Measurements from ENCODE around the gene SLC35A4.

The SLC35A4 gene, protein sequence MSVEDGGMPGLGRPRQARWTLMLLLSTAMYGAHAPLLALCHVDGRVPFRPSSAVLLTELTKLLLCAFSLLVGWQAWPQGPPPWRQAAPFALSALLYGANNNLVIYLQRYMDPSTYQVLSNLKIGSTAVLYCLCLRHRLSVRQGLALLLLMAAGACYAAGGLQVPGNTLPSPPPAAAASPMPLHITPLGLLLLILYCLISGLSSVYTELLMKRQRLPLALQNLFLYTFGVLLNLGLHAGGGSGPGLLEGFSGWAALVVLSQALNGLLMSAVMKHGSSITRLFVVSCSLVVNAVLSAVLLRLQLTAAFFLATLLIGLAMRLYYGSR

DNA sequence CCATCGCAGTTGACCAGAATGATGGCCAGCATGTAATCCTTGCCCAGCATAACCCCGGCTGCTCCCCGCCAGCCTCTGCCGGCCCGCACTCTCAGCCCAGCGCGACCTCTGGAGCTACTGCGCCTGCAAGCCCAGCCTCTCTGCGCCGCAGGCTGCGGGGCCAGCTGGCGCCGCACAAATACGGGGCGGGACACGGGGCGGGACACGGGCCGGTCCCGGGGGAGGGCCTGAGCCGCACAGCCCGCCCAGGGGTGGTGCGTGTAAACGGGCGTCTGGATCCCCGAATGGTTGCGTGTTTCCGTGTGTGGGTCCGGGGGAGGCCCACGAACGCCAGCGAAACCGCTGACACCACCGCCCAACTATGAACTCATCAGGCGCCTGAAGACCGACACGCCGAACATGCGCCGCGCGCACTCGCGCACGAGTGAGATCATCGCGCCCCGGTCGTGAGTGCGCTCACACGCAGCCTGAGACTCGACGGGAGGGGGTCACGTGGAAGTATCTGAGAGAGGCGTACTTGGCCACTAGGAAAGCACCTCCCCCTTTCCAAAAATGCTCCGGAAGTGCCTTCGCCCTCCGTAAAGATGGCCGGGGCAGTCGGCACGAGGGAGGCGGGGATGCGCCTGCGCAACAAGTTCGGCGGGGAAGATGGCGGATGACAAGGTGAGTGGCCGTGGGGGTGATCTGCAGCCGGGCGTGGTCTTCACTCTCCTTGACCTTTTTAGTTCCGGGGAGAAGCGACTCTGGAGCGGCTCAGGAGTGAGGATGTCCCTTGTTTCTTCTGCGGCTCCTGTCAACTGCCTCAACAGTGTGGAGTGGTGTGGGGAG, at the start of gene SLC35A4, which contains the start of gene APBB3:
Gene SLC35A4, plus strand, starts transcription at position 633 of the 828 bp plus-strand sequence. CDS start 2,342 bp downstream, outside the sequence.
Gene APBB3, minus strand, starts transcription at position 403 of the 828 bp plus-strand sequence. Its CDS starts 353 bp downstream, at position 50.
- DNase-seq = peak; percentile 94 to 99 (median 97)

DNA sequence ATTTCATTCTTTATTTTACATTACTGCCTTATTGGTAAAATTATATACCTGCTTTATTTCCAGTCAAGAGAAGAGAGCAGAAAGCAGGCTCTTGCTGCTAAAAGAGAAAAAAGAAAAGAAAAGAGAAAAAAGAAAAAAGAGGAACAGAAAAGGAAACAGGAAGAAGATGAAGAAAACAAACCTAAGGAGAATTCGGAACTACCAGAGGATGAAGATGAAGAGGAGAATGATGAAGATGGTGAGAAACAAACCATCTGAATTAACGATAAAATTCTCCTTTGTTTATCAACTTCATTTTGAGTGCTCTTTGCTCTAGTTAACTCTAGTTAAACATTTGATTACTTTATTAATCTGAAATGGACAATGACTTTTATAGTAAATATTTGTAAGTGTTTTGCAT, 40.6 kb upstream of the SLC35A4 start:
- DNase-seq = no peak

DNA sequence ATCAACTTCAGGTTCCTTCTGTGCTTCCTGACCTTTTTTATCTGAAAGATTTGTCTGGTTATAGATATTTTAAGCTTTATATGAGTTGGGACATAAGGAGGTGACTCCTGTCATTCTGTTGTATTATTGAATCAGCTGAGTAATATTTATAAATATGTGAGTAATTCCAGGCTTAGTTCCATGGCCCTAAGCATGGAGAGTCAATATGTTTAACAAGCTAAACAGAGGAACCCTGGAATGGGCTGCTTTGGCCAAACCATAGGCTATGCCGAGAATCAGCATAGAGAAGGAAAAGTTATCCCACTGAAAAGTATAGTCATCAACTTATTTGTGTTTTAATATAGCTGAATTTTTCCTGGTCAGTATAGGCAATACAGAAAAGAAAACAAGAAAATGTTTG, 24.4 kb upstream of the SLC35A4 start:
- no peak for DNase-seq

DNA sequence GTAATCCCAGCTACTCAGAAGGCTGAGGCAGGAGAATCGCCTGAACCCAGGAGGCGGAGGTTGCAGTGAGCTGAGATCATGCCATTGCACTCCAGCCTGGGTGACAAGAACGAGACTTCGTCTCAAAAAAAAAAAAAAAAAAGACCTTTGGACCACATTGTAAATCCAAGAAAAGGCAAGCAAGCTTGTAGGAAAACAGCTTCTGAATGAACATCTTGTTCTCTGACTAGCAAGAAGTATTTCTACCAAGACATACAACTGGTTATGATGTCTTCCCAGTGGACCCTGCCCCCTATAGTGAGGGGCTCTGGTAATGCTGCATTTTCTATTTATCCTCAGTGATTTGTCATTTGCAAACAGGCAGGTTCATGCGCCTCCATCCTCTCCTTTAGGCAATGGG, 21.7 kb upstream of the SLC35A4 start:
- DNase-seq = no peak

DNA sequence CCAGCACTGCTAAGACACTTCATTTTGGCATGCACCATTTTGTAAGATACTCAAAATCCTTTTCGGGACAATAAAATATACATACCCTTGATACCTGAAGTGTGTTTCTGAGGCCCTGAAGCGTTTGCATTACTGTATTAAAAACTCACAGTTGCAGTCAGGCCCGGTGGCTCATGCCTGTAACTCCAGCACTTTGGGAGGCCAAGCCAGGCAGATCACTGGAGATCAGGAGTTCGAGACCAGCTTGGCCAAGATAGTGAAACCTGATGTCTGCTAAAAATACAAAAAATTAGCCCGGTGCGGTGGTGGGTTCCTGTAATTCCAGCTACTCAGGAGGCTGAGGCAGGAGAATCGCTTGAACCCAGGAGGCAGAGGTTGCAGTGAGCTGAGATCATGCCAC, 19.6 kb upstream of the SLC35A4 start:
- DNase-seq = no peak

DNA sequence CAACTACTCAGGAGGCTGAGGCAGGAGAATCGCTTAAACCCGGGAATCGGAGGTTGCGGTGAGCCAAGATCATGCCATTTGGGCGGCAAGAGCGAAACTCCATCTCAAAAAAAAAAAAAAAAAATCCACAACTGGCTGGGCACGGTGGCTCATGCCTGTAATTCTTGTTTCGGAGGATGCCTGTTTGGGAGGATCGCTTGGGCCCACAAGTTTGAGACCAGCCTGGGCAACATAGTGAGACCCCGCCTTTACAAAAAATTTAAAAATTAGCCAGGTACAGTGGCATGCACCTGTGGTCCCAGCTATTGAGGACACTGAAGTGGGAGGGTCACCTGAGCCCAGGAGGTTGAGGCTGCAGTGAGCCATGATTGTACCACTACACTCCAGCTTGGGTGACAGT, 19.0 kb upstream of the SLC35A4 start:
- DNase-seq = no peak

DNA sequence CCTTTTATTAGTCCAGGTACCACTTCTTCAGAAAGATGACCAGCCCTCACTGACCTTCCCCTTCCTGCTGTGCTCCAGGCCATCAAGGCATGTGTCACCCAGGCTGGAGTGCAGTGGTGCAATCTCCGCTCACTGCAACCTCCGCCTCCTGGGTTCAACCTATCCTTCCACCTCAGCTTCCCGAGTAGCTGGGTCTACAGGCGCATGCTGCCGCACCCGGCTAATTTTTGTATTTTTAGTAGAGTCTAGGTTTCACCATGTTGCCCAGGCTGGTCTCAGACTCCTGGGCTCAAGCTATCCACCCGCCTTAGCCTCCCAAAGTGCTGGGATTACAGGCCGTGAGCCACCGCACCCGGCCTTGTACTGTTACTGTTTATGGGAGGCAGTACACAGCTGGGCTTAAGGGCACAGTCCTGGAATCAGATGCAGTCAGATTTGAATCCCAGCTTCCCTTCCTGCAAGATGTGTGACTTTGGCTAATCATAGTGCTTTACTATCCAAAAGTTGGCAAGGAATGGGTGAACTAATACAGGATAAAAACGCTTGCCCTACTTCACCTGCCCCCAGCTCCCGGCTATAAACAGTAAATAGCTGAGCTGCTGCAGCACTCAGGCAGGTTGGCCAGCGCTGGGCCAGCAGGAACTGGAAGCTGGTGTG, 17.6 kb upstream of the SLC35A4 start:
- DNase-seq = no peak

DNA sequence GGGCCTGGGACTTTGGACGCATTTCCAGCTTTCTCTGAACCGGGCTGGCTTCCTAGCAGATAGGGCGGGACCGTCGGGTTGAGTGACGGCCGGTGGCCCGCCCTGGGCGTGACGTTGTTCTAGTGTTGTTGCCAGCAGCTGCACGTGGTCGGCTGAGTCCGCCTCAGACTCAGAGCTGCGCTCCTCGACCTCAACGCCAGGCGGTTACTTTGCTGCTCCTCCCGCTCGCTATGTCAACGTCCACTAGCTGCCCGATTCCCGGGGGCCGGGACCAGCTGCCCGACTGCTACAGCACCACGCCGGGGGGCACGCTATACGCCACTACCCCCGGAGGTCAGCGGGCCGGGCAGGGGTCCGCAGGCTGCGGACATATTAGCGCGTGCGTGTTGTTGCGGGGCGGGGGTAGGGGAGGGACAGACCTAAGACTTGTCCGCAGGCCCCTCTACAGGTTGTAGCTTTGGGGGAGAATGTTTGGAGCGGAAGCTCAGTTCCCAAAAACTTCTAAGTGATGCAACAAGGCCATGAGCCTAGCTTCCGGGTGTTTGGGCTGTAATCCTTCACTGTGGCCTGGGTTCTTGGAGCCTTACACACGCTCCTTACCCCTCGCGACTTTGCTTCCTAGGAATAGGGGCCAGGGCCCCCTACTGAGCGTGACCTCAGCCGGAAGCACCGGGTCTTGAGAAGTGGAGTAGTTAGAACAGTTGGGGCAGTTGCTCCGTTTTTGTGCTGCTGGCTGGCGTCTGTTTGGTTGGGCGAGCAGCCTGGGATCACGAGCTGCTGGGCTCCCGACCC, 16.9 kb upstream of the SLC35A4 start, which contains the start of gene EIF4EBP3:
Gene EIF4EBP3, plus strand, starts transcription at position 155 of the 792 bp plus-strand sequence. Its CDS starts 76 bp downstream, at position 231.
- DNase-seq = peak; percentile 78 to 88 (median 84)

DNA sequence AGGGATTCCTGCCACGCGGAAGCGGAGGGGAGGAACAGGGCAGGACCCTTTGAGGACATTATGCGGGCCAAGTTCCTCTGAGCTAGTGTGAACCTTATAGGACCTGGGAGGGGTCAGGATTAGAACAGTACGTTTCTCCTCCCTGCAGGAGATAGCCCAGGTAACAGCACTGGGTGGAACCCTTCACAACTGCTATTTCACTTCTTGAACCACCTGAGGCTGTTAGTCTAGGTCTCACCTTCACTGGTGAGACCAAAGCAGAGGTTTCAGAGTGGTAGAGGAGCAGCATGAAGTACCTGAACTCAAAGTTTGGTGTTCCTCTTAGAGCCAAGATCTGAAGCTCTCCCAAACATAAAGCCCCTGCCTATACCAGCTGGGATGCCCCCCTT, 16.3 kb upstream of the SLC35A4 start:
- DNase-seq = peak in 1 of 6 experiments; percentile 20

DNA sequence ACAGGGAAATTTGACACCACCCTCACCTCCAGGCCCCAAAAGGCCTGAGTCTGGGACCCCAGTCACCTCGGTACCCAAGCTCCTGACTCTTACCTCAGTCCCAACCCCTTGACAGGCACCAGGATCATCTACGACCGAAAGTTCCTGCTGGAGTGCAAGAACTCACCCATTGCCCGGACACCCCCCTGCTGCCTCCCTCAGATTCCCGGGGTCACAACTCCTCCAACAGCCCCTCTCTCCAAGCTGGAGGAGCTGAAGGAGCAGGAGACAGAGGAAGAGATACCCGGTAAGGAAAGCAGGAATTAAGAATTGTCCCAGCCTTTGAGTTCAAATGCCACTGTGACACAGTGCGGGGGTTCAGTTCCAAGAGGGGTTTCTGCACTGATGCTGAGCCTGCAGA, 15.8 kb upstream of the SLC35A4 start:
- DNase-seq = no peak

DNA sequence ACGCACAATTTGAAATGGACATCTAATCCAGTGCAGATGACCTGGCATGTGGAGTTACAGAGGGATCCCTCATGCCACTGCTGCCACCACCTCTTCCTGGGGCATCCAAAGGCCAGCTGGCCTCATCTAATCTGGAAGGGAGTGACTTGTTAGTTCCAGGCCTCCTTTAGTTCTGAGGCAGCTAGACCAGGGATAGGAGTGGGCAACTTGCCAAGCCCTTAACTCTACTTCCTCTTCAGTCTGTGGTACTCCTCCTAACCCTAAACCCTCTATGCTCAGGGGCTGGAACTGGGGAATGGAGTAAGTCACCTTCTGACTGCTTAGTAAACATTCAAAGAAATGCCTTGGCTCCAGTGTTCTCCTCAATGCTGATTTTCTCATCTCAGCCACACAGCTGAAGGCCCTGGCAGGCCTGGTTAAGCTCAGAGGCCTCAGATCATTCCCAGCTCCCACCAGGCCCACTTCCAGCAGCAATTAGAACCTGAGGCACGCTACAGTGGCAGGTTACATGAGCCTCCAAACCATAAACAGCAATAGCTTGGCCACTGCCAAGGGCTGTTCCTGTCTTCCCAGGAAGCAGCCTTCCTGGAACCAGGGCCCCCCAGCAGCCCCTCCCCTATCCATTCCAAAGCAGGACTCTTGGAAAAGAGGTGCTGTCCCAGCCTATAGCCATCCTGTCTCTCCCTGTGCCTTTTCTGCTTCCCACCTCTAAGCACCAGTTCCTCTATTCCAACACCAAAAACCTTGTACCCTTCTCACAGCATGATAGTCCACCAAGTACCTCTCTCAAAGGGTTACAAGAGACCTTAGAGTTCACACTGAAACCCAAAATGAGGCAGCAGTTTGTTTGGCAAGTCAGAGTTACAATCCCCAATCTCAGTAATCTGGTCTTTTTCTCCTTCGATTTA, 15.1 kb upstream of the SLC35A4 start:
- DNase-seq = no peak

DNA sequence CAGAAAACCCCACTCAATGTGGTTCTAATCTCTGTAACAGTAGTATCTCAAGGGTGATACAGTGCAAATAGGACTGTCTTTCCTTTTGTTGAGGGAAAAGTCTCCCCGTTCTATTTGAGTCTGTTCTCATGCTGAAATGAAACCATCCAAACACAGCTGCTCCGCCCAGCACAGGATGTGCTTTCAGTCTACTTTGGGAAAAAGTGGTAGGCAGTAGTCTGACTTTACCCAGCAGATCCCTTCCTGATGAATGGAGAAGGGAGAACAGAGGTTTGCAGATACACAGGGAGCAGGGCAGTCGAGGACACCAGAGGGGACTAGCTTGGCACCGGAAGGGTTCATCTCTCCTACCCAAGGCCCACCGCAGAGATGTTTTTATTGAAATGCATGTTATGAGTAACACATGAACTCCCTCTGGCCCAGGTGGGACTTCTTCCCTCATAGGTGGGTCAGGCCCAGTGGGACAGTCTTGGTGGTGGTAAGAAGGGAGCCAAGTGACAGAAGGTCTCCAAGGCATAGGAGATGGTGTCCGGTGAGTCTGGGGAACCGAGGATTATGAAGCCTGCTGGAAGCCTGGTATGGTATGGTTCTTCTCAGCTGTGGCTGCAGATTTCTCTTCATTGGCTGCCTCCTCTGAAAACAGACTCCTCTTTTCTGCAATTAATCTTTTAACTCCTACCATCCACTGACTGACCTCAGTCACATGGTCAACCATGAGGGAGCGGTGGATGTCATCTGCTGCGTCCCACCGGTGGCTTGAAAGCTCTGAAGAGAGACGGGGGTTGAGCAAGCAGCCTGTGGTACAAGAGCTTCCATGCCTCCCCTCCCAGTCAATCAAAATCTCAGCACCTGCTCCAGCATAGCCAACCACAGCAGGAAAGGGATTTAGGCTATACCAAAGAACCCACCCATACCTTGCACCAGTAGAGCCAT, 14.2 kb upstream of the SLC35A4 start:
- DNase-seq = no peak

DNA sequence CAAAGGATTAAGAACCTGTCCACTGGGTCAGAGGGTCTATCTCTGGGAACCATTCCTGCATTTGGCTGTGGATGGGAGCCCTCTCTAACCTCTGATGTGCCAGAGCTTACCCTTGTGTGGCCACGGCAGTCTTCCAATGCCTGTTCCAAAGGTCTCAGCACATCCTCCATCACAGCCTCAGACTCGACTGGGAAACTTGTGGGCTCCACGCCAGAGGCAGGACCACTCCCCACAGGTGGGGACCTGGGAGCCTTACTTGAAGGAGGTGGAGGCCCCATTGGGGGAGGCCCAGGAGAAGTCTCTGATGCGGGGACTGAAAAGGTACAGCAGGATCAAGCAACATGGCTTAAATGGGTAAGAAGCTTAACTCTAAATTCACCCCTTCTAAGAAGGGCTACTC, 12.8 kb upstream of the SLC35A4 start:
- no peak for DNase-seq

DNA sequence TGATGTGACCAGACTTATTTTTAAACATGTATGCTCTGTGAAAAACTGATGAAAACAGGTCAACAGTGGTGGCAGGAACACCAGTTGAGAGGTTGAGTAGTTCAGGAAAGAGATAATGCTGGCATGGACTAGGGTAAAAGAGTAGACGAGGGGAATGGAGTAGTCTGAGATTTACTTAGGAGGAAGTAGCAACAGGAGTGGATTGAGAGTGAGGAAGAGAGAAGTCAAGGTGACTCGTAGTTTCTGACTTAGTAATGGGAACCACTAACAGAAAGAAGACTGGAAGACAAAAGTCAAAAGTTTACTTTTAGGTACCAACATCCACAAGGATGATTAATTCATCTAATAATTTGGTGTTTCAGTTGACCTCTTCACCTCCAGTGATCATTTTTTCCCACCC, 11.0 kb upstream of the SLC35A4 start:
- no peak for DNase-seq

DNA sequence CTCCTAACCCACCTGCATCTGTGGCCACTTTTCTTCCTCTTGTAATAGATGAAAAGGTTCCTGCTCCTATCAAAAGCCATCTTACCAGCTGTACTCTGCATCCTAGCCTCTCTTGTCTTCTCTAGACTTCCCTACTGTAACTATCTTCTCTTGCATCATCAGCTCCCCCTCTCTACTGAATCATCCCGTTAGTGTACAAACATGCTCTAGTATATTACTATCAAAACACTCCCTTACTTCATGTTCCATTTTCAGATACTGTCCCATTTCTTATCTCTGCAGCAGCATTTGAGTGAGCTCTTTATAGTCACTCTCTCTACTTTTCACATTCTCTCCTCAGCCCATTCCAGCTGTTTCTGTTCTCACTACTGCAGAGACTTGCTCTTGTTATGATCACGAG, 10.2 kb upstream of the SLC35A4 start:
- no peak for DNase-seq

DNA sequence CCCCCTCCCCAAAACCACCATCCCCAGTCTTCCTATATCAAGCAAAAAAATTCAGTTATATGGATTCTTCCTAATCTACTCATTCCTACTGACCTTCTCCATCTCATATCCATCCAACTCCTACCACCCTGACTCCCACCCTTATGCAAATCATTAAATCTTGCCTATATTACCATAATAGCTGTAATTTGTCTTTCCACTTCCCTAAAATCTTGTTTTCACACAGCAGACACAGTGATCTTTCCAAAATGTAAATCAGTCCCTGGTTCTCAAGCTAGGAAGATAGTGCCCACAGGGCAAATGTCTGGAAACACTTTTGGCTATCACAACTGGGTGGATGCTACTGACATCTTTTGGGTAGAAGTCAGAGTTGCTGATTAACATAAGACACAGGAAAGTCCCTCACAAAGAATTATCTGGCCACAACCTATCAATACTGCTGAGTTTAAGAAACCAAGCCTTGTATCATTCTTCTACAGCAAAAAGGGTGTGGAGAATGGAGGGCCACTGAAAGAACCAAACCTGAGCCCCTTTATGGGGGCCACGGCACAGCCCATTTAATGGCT, 8.8 kb upstream of the SLC35A4 start:
- no peak for DNase-seq

DNA sequence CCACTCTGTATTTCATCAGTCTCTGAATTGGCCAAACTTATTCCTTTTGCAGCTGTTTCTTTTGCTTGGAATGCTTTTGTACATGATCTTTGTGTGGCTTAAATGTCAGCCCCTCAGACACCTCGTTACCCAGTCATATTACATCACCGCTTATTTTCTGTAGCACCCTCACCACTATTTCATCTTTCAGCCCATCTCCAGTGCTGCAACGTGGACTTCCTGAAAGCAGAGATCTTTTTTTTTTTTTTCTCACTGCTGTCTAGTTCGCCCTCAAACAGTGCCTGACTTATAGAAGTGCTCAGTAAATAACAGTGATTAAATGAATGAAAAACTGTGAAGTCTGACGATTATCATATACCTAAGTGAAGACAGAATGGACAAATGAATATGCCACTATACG, 8.2 kb upstream of the SLC35A4 start:
- DNase-seq = no peak

DNA sequence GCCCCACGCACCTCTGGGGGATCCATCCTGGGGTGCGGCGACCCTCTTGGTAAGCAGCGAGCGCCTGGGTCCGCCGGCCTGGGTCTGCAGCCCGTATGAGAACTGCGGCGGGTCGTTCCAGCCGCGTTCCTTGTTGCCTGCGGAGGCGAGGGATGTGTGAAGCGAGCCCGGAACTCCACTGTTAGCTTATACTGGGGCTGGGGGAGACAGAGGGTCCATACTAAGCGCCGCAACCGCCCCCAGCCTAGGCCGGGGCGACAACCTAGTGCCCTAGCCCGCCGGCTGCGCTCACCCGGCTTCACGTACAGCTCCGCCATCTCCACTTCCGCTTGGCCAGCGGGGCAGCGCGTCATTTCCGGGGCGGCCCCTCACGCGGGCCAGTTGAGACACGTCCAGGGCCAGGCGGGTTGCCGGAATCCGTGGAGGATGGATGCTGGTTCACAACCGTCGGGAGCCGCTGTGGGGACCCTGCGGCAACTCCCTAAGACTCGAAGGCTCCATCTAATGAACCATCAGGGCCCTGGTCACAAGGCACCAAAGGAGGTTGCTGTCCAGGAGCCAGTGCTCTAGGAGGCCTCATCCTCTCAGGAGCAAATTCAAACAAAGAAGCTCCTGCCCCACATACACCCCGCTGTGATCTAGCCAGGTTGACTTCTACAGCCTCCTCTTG, 7.4 kb upstream of the SLC35A4 start, which contains the start of gene SRA1:
Gene SRA1, minus strand, starts transcription at position 338 of the 670 bp plus-strand sequence. Its CDS starts 21 bp downstream, at position 317.
- DNase-seq = peak; percentile 58 to 85 (median 69)

DNA sequence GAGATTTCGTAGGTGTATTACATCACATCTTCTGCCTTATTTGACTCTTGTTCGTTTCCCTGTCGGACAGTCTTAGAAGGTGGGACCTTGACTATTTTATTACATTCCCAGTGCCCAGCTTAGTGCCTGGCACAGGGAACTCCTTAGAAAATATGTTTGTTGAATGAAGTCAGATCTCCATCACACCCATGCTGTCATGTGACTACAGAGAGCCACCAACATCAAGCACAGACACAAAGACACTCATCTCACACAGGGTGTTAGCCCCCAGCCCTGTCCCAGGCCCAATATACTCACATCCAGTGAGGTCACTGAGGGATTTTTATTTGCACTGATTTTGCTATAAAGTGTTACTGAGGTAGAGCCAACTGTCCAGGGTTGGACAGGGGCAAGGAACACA, 6.7 kb upstream of the SLC35A4 start:
- DNase-seq = no peak
